HK-2 (cell line): ENCODE measurements around the gene R3HDM4.

Experiments used
- DNase-seq: peaks from one replicate; pipeline ENCODE4 v3.0.0-alpha.2; 2018; ENCODE audit not compliant: unreplicated experiment

Gene R3HDM4

GRCh38 chr19:912181-913079, 589 bp downstream of the R3HDM4 start:
- no peak for DNase-seq

GRCh38 chr19:911197-912033, 1.6 kb downstream of the R3HDM4 start:
- DNase-seq, result no peak

DNA sequence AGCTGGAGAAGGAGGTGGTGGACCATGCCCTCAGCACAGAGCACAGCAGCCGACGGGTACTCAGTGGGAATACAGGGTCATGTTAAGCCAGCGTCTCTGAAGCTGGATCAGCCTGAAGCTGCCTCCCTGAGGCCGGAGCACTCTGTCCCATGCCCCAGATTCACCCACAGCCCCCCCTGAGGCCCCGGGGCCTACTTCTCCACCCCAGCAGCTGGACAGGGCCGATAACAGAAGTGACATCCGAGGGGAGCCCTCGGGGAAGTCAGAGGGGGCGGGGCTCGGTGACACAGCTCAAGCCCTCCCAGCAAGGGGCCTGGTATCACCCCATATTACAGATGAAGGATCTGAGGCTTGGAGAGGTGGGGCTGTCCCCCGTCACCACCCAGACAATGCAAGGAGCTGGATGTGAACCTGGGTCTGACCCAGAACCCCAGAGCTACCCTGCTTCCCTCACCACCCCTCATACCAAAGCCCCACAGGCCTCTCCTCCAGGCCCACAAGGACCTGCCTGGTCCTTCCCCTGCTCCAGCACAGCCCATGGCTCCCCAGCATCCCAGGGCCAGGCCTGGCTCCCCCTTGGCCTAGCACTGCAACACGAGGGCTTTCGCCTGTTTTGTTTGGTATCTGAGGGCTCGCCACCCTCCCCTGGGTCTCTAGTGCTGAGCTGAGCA, 5.7 kb downstream of the R3HDM4 start:
- DNase-seq, result no peak

DNA sequence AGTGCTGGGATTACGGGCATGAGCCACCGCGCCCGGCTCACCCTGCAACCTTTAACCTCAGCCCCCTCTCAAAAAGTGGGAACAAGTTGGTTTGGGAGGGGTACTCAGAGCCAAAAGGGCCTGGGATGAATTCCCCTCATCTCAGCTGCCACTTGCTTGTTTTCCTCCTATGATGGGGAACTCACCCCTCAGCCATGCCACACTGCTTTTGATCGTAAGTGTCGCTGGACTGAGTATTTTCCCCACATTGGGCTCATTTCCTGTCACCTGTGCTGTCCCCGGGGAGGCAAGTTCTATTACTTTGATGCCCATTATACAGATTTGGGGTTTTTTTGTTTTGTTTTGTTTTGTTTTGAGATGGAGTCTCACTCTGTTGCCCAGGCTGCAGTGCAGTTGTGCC, 6.5 kb downstream of the R3HDM4 start:
- no peak for DNase-seq

GRCh38 chr19:904545-904944, 8.5 kb downstream of the R3HDM4 start:
- no peak for DNase-seq

DNA sequence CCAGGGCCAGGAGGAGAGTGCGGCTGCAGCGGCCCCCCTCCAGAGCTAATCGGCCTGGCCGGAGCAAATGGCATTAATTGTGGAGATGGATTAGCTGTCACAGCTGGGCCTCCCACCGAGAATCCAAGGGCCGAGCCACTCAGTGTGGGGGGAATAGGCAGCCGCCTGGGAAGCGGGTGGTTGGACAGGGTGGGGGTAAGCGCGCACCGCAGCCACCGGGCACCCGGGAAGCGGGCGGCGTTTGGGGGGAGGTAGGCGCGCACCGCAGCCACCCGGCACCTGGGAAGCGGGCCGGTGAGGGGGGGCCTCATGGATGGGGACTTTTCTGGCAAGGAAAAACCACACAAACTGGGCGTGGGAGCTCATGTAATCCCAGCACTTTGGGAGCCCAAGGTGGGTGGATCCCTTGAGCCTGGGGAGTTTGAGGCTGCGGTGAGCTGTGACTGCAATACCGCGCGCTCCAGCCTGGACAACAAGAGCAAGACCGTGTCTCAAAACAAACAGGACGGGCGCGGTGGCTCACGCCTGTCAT, 9.7 kb downstream of the R3HDM4 start:
- no peak for DNase-seq

- DNase-seq, result no peak
Observed at GRCh38 chr19:902446-903226, 10.4 kb downstream of the R3HDM4 start.

GRCh38 chr19:902093-902370, 11.0 kb downstream of the R3HDM4 start:
- DNase-seq, result no peak

GRCh38 chr19:901216-902092, 11.6 kb downstream of the R3HDM4 start:
- DNase-seq, result no peak

DNA sequence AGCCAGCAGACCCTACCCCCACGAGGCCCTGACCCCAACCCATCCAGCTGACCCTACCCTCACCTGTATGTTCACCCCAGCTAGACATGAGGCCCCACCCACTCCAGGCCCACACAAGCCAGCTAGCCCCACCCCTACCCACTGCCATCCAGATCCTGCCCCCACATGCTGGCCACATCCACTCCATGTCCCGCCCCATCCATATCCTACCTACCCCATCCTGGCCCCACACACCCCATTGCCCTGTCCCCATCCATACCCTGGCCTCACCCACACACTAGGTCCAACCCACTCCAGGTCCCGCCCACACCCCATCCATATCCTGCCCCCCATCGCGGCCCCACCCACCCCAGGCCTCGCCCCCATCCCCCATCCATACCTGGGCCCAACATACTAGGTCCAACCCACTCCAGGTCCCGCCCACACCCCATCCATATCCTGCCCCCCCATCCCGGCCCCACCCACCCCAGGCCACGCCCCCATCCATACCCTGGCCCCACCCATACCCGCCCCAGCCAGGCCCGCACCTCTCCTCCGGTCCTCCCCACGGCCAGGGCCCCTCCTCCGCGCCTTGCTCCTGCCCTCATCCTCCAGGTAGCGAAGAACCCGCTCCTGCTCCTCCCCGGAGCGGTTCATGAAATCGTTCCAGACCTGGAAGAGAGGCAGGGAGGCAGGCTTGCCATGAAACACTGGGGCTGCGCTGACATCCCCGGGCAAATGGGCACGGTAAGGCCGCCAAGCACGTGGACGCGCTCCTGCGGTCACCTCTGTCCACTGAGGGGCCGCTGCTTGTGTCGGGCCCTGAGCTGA, 12.5 kb downstream of the R3HDM4 start:
- DNase-seq, result no peak

DNA sequence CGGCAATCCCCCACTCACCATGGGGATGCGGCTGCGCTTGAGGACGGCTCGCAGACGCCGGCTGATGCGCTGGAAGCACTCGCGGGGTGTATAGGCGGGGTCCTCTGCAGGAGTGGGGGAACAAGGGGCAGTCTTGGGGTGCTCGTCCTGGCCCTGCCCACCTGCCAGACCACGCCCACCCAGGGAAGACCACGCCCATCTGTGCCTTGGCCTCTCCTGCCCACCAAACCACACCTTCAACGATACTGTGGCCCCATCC, 13.0 kb downstream of the R3HDM4 start:
- no peak for DNase-seq

- no peak for DNase-seq
Observed at GRCh38 chr19:899336-900042, 13.5 kb downstream of the R3HDM4 start.

- DNase-seq, result no peak
Observed at GRCh38 chr19:898663-899062, 14.4 kb downstream of the R3HDM4 start.

GRCh38 chr19:897442-898039, 15.5 kb downstream of the R3HDM4 start:
- no peak for DNase-seq

GRCh38 chr19:896999-897398, 16.0 kb downstream of the R3HDM4 start:
- DNase-seq, result no peak

- no peak for DNase-seq
Observed at GRCh38 chr19:896434-896833, 16.6 kb downstream of the R3HDM4 start.

DNA sequence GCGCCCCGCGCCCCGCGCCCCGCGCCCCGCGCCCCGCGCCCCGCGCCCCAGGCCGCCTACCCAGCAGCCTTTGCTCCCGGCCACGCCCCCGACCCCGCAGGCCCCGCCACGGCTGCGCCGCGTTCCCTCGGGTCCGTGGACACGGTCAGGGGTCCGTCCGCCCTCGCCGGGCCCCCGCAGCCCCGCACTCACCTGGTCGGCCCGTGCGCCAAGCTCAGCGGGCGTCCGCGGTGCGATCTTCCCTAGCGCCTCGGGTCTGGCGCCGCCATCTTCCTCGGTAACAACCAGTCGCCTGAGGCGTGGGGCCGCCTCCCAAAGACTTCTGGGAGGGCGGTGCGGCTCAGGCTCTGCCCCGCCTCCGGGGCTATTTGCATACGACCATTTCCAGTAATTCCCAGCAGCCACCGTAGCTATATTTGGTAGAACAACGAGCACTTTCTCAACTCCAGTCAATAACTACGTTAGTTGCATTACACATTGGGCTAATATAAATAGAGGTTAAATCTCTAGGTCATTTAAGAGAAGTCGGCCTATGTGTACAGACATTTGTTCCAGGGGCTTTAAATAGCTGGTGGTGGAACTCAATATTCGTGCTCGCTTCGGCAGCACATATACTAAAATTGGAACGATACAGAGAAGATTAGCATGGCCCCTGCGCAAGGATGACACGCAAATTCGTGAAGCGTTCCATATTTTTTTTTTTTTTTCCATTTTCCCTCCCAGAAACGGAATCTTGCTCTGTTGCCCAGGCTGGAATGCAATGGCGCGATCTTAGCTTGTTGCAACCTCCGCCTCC, 19.9 kb downstream of the R3HDM4 start, which contains the start of the genes MED16 and RNU6-9:
TSS of gene MED16 (minus strand) at position 294 of the 796 bp plus-strand sequence. CDS start 2,056 bp downstream, outside the sequence.
TSS of gene RNU6-9 (plus strand) at position 591 of the 796 bp plus-strand sequence.
- peak; percentile 87 for DNase-seq
